A549 (cell line): ENCODE data around the gene ARHGAP19. TPM values are rescaled to one million over a fixed set of nuclear protein-coding genes. Genes with fewer than 3 reads are reported as not detected.

Experiments used
- ATAC-seq, 2 experiments: fragments of 200-7000 bp in 1 of 2; fragments of >200 bp in 1 of 2; cut with Nextera tagmentation in 1 of 2; cut with Tn5 transposase in 1 of 2; 3 replicates each; pipeline versions ENCODE4 v1.8.0 to v1.9.1; 2018 to 2020; ENCODE audit warnings: mild to moderate bottlenecking in 1 of 2, moderate library complexity in 1 of 2
- CTCF ChIA-PET: fragments of 300-600 bp; sonication (Branson Sonifier 250); formaldehyde crosslinking; extraction: SDS; loops from one replicate; lab custom pipeline; 2021; ENCODE audit warnings: antibody characterized with exemption, inconsistent platforms; lab: Yijun Ruan, JAX
- POLR2A ChIA-PET: fragments of 350-600 bp; formaldehyde crosslinking; extraction: SDS; loops from one replicate; lab custom pipeline; 2021; ENCODE audit warnings: antibody characterized with exemption, inconsistent platforms; lab: Yijun Ruan, JAX
- DNase-seq, 2 experiments: peaks; one replicate each; pipeline versions ENCODE4 v3.0.0 to v3.0.0-alpha.2; 2011 to 2016; ENCODE audit warnings: low read depth in 1 of 2, low spot score in 1 of 2
- FAIRE-seq: peaks from 2 replicates; lab custom pipeline; 2011; peaks lifted over from hg19 to GRCh38; lab: Jason Lieb, UNC
- H3K27ac ChIP-seq, 2 experiments: fragments of >200 bp; sonication (Bioruptor Twin); formaldehyde crosslinking; 3 replicates each; pipeline ENCODE4 v1.5.1; 2016 to 2017
- H3K4me1 ChIP-seq: fragments of >200 bp; sonication (Bioruptor Twin); formaldehyde crosslinking; 3 replicates; pipeline ENCODE4 v1.6.1; 2016
- H3K4me2 ChIP-seq: fragments of >200 bp; sonication (Bioruptor Twin); formaldehyde crosslinking; 3 replicates; pipeline ENCODE4 v1.6.1; 2016
- H3K4me3 ChIP-seq: fragments of >200 bp; sonication (Bioruptor Twin); formaldehyde crosslinking; 3 replicates; pipeline ENCODE4 v1.5.1; 2016
- H3K9me3 ChIP-seq: fragments of >200 bp; sonication (Bioruptor Twin); formaldehyde crosslinking; 3 replicates; pipeline ENCODE4 v1.6.1; 2016
- ATOH8 ChIP-seq: fragments of 250-450 bp; sonication (Bioruptor Pico); IDR thresholded peaks from 2 replicates; pipeline ENCODE4 v1.5.0; 2020; ENCODE audit warnings: low read depth, mild to moderate bottlenecking, moderate library complexity
- BCL3 ChIP-seq: fragments of >200 bp; sonication (Bioruptor Twin); formaldehyde crosslinking; IDR thresholded peaks from 3 replicates; pipeline ENCODE4 v1.6.1; 2016
- EHMT2 ChIP-seq: fragments of 200-600 bp; sonication (generic); IDR thresholded peaks from 2 replicates; pipeline ENCODE4 v1.6.1; 2016; ENCODE audit warnings: antibody characterized with exemption, low read depth, mild to moderate bottlenecking, moderate library complexity
- ESRRA ChIP-seq: fragments of 150-350 bp; IDR thresholded peaks from 2 replicates; pipeline ENCODE4 v1.6.1; 2014; ENCODE audit warnings: mild to moderate bottlenecking, low read length, borderline replicate concordance
- FOSL2 ChIP-seq, 2 experiments: fragments of 450-650 bp in 1 of 2; fragments of >200 bp in 1 of 2; sonication (Bioruptor Twin) in 1 of 2; formaldehyde crosslinking; IDR thresholded peaks; 2 replicates each; pipeline versions ENCODE4 v1.5.0 to v1.6.1; 2016 to 2020; ENCODE audit warnings: mild to moderate bottlenecking in 1 of 2, moderate library complexity in 1 of 2
- HES2 ChIP-seq: fragments of >200 bp; sonication (Bioruptor Twin); formaldehyde crosslinking; IDR thresholded peaks from 2 replicates; pipeline ENCODE4 v1.6.1; 2016
- HMGXB4 ChIP-seq: fragments of 250-450 bp; sonication (Bioruptor Pico); IDR thresholded peaks from 2 replicates; pipeline ENCODE4 v1.5.0; 2021; ENCODE audit warnings: mild to moderate bottlenecking, moderate library complexity, borderline replicate concordance
- HOXB5 ChIP-seq: fragments of 250-450 bp; sonication (Bioruptor Pico); IDR thresholded peaks from 2 replicates; pipeline ENCODE4 v1.5.0; 2020; ENCODE audit warnings: mild to moderate bottlenecking, moderate library complexity
- NPAS2 ChIP-seq: fragments of 250-450 bp; sonication (Bioruptor Pico); IDR thresholded peaks from 2 replicates; pipeline ENCODE4 v1.8.0; 2022; ENCODE audit warnings: mild to moderate bottlenecking, moderate library complexity, borderline replicate concordance
- NR3C1 ChIP-seq: fragments of >200 bp; sonication (Bioruptor Twin); formaldehyde crosslinking; IDR thresholded peaks from 3 replicates; pipeline ENCODE4 v1.6.1; 2017
- PBX3 ChIP-seq: IDR thresholded peaks from 2 replicates; pipeline ENCODE4 v1.6.1; 2012
- POLR2A ChIP-seq: IDR thresholded peaks from 2 replicates; pipeline ENCODE4 v1.6.1; 2012; ENCODE audit warnings: mild to moderate bottlenecking, low read length
- RAD21 ChIP-seq, 2 experiments: fragments of >200 bp in 1 of 2; sonication (Bioruptor Twin) in 1 of 2; formaldehyde crosslinking in 1 of 2; IDR thresholded peaks in 1 of 2; conservative IDR thresholded peaks in 1 of 2; 2 replicates in 1 of 2; 3 replicates in 1 of 2; pipeline ENCODE4 v1.6.1; 2012 to 2018; ENCODE audit warnings: inconsistent platforms in 1 of 2
- RNF2 ChIP-seq: fragments of 200-600 bp; sonication (generic); IDR thresholded peaks from 2 replicates; pipeline ENCODE4 v1.6.1; 2016; ENCODE audit warnings: low read depth, mild to moderate bottlenecking, antibody characterized with exemption, moderate library complexity, borderline replicate concordance
- SREBF2 ChIP-seq: fragments of 450-650 bp; IDR thresholded peaks from 2 replicates; pipeline ENCODE4 v1.6.1; 2014; ENCODE audit warnings: mild to moderate bottlenecking, moderate library complexity
- TFCP2L1 ChIP-seq: fragments of 250-450 bp; sonication (Bioruptor Pico); IDR thresholded peaks from 2 replicates; pipeline ENCODE4 v1.5.0; 2021; ENCODE audit warnings: mild to moderate bottlenecking
- ZFP36 ChIP-seq: fragments of 450-650 bp; IDR thresholded peaks from 2 replicates; pipeline ENCODE4 v1.6.1; 2014; ENCODE audit warnings: borderline replicate concordance; ENCODE audit not compliant: partially characterized antibody
- WGBS: methylation state at CpG from one replicate; pipeline ENCODE4 v1.1.6; 2017; ENCODE audit errors: missing lambda C conversion rate; 5-methylcytosine and 5-hydroxymethylcytosine counted together
- polyA plus RNA-seq, 4 experiments: library from polyadenylated mRNA; depleted of rRNA in 3 of 4; stranded (reverse); fragments of >200 nt; fragmentation: RNase III in 1 of 4; extraction: RNeasy Plus Mini Kit Qiagen cat#74134 plus additional on column Dnase treatment in 1 of 4; gene quantifications; 2 replicates in 3 of 4; 3 replicates in 1 of 4; pipeline ENCODE4 v1.2.3, GENCODE V29; 2011 to 2017

ARHGAP19 gene
- polyA plus RNA-seq, 2 of the 4 experiments (the other 2 are of a cell fraction), result 6.0 to 11.9 TPM

- CTCF ChIA-PET, result interaction anchor here (0.8 to 2.9 kb wide), 5 partner anchors 14 to 55 kb away, joined by 3 to 19 read pairs (median 5); partner anchors contain the start of genes ARHGAP19 and FRAT1
- ATAC-seq (peak; percentile 28 to 44), DNase-seq (peak in 1 of 2 experiments; percentile 54), FAIRE-seq (no peak)
- Histone ChIP-seq H3K27ac (peak overlapping the region; percentile 95 to 97), H3K4me1 (peaks cover 38% of the 10 kb centered on the region), H3K4me2 (peak overlapping the region; percentile 90), H3K4me3 (peak overlapping the region; percentile 87), H3K9me3 (no peaks in the 10 kb centered on the region)
- WGBS, result 38% methylated on average over 18 of the region's 89 CpGs
- POLR2A ChIA-PET, result interaction anchor here (1.3 to 1.7 kb wide), 2 partner anchors 8 to 68 kb away, joined by 4 to 7 read pairs; partner anchors contain the start of gene RRP12
- TF ChIP-seq BCL3, result no peak
- TF ChIP-seq SREBF2, result no peak
Observed at GRCh38 chr10:97333601-97334369, 41.3 kb upstream of the ARHGAP19 start.

- no peak for TF ChIP-seq POLR2A
- TF ChIP-seq RAD21 (conservative IDR thresholded peaks at IDR 0.05 in 1 of 2, IDR thresholded peaks at IDR 0.05 in 1 of 2), result peak in 1 of 2 experiments; percentile 15; a peak in 1 of 5 replicates
- TF ChIP-seq HOXB5 (CRISPR knock-in tag), result no peak
- TF ChIP-seq NPAS2, result no peak
- TF ChIP-seq HES2, result no peak
- TF ChIP-seq, all 56 proteins: peak for 1
- 65% methylated on average over 7 of the region's 7 CpGs for WGBS
- H3K9me3 ChIP-seq, result no peaks in the 10 kb centered on the region
- FAIRE-seq (no peak), ATAC-seq (peak in 1 of 2 experiments; percentile 27; a peak in 3 of 6 replicates), DNase-seq (peak in 1 of 2 experiments; percentile 47)
- H3K4me1 ChIP-seq, result peaks cover 43% of the 10 kb centered on the region
- peak overlapping the region; percentile 90 for H3K4me2 ChIP-seq
- POLR2A ChIA-PET, result interaction anchor here (1.3 kb wide), 1 partner anchor 68 kb away, joined by 4 read pairs; the partner anchor contains the start of gene RRP12
- H3K4me3 ChIP-seq, result peak overlapping the region; percentile 87
- CTCF ChIA-PET, result interaction anchor here (1.1 to 2.9 kb wide), 5 partner anchors 14 to 260 kb away, joined by 3 to 19 read pairs (median 5); partner anchors contain the start of genes ARHGAP19 and FRAT1
- peak overlapping the region; percentile 95 to 97; a peak in 5 of 6 replicates for H3K27ac ChIP-seq
Observed at GRCh38 chr10:97333351-97333600, 40.8 kb upstream of the ARHGAP19 start.

GRCh38 chr10:97332591-97333350 is 40.3 kb upstream of the ARHGAP19 start:
- CTCF ChIA-PET, result interaction anchor here (1.1 to 2.9 kb wide), 5 partner anchors 13 to 260 kb away, joined by 3 to 19 read pairs (median 5); partner anchors contain the start of genes ARHGAP19 and FRAT1
- POLR2A ChIA-PET, result interaction anchor here (1.3 kb wide), 1 partner anchor 69 kb away, joined by 4 read pairs; the partner anchor contains the start of gene RRP12
- 76% methylated on average over 18 of the region's 18 CpGs for whole genome bisulfite sequencing
- FAIRE-seq, result no peak
- Histone ChIP-seq H3K4me2 (peak overlapping the region; percentile 90), H3K4me1 (peaks cover 48% of the 10 kb centered on the region), H3K9me3 (no peaks in the 10 kb centered on the region), H3K4me3 (peak overlapping the region; percentile 87), H3K27ac (peak overlapping the region; percentile 95 to 97; a peak in 2 of 6 replicates)
- DNase-seq, result peak in 1 of 2 experiments; percentile 43
- ATAC-seq, result peak in 1 of 2 experiments; percentile 4; a peak in 2 of 6 replicates
- TF ChIP-seq ESRRA (peak; percentile 72), ZFP36 (no peak)

- no peak for TF ChIP-seq ATOH8
- TF ChIP-seq RNF2, result no peak
- TF ChIP-seq PBX3, result no peak
- no peak for TF ChIP-seq EHMT2
- TF ChIP-seq NR3C1, result no peak
- no peak for TF ChIP-seq TFCP2L1 (CRISPR knock-in tag)
- no peak for TF ChIP-seq FOSL2 (IDR thresholded peaks at IDR 0.05)
- TF ChIP-seq FOSL2 (CRISPR knock-in tag; IDR thresholded peaks at IDR 0.05), result no peak
- TF ChIP-seq HMGXB4 (CRISPR knock-in tag), result no peak
- TF ChIP-seq HOXB5 (CRISPR knock-in tag), result no peak
- no peaks in the 10 kb centered on the region for H3K9me3 ChIP-seq
- H3K4me2 ChIP-seq, result no peak overlapping the region
- H3K4me1 ChIP-seq, result peaks cover 48% of the 10 kb centered on the region
- H3K4me3 ChIP-seq, result no peak overlapping the region
- H3K27ac ChIP-seq, result no peak overlapping the region
- 92% methylated on average over 6 of the region's 6 CpGs for WGBS
- DNase-seq (no peak), FAIRE-seq (no peak), ATAC-seq (no peak)
- ChIA-PET CTCF (interaction anchor here (0.6 to 2.2 kb wide), 4 partner anchors 9 to 53 kb away, joined by 5 to 10 read pairs (median 6); no protein-coding TSS in a partner anchor), POLR2A (interaction anchor here (0.6 kb wide), 1 partner anchor 94 kb away, joined by 3 read pairs; no protein-coding TSS in a partner anchor)
Observed at GRCh38 chr10:97331153-97331703, 38.8 kb upstream of the ARHGAP19 start.
